HG03064 (cell line): ENCODE data around the gene DMP1.
"Not testable (repeated sequence)": the region's sequence is repeated elsewhere in the genome, so short reads cannot be mapped to it uniquely, and the experiment has no call there.

Source experiments
- ATAC-seq: cut with Tn5 transposase; IDR thresholded peaks from one replicate; pipeline ENCODE4 v1.9.1; 2021; ENCODE audit warnings: low read depth; ENCODE audit not compliant: unreplicated experiment

Gene DMP1

DNA sequence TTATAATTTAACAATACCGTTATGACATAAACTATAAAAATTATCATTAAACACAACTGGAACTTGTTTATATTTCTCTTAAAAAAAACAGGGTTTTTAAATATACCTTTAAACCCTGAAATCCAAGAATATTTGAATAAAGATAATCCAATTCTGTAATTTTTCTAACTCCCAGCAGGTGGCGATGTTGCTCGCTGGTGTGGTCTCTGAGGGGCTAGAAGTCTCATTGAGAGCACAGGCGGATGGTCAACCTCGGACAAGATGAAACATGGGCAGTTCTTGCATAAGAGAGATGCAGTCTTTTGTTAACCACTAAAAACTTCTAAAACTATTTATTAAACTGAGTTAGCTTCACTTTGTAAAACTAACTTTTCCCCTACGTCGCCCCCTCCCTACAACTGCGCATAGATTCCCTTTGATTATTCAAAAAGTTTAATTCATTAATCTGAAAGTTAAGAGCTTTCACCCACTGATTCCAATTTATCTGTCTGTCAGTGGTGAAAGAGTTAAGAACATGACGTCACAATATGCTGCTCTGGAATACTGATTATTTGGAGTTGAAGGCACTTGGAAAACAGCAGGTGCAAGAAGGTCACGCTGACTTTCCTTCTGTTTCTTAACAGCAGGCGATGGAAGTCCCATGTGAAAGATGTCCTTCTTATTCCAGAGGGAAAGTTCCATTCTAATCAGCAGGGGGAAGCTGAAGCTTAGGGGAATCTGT, 29.5 kb downstream of the DMP1 start:
- ATAC-seq: no peak

DNA sequence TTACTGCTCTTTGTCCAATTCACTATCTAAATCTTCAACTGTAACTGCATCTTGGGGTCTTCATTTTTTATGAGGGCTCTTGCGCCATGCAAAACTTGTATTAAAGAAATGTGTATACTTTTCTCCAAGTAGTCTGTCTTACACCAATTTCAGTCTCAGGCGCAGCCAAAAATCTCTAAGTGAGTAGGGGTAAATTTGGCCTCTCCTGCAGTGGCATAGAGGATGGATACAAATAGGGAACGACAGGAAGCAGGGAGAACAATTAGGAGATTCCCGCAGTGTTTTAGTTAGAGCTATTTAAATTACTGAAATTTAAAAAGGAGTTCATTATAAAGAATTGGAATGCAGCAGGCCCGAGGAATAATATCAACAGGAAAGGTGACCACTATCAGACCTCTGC, 30.2 kb downstream of the DMP1 start:
- ATAC-seq: no peak

- ATAC-seq: no peak
Observed at GRCh38 chr4:87688316-87688715, 38.2 kb downstream of the DMP1 start.

- ATAC-seq: not testable (repeated sequence)
Observed at GRCh38 chr4:87690947-87691346, 40.9 kb downstream of the DMP1 start.

GRCh38 chr4:87692060-87692459, 42.0 kb downstream of the DMP1 start:
- ATAC-seq: not testable (repeated sequence)

- ATAC-seq: no peak
Observed at GRCh38 chr4:87697272-87697671, 47.2 kb downstream of the DMP1 start.

GRCh38 chr4:87697945-87698344, 47.9 kb downstream of the DMP1 start:
- no peak for ATAC-seq

- no peak for ATAC-seq
Observed at GRCh38 chr4:87698394-87698793, 48.3 kb downstream of the DMP1 start.

DNA sequence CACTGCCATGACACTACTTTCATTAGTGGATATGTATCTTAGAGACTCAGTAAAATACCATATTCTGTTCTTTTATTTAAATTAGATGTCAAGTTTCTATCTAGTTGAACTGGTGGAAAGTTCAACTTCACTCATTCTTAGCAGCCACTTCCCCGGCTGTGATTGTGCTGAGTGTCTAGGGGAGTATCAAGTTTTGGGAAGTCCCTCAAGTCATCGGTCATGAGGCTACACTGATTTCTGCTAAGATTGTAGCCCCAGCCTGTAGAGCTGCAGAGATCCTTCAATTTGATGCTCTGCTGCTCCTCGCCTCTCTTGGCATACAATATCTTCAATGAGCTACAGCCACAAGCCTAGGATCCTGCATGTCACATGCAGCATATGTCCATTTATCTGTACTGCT, 53.9 kb downstream of the DMP1 start:
- no peak for ATAC-seq

GRCh38 chr4:87707279-87707918, 57.3 kb downstream of the DMP1 start:
- no peak for ATAC-seq
